ENCODE measurements around the gene PA2G4.
A peak's percentile ranks its signal among the peaks of the same experiment; 100 is the strongest.

PA2G4 gene

GRCh38 chr12:56082382-56082781 lies 22.0 kb upstream of the PA2G4 start:
- H3K4me3 ChIP-seq: no peak overlapping the region
- no peaks in the 10 kb centered on the region for H3K27me3 ChIP-seq (ENCODE audit: low read depth)
- no peak for DNase-seq (ENCODE audit: low spot score in 2 of 2)
- H3K4me1 ChIP-seq: peaks cover 12% of the 10 kb centered on the region
- no peaks in the 10 kb centered on the region for H3K36me3 ChIP-seq (replicated peaks)
- H3K9me3 ChIP-seq: no peaks in the 10 kb centered on the region
- in situ Hi-C loops (cut with MboI; ENCODE audit: low sequenced_read_pairs): no loop called here

- DNase-seq (ENCODE audit: low spot score in 2 of 2): no peak
- in situ Hi-C loops (cut with MboI; ENCODE audit: low sequenced_read_pairs): no loop called here
- Histone ChIP-seq H3K36me3 (replicated peaks) (no peaks in the 10 kb centered on the region), H3K9me3 (no peaks in the 10 kb centered on the region), H3K4me3 (no peak overlapping the region), H3K4me1 (peaks cover 12% of the 10 kb centered on the region), H3K27me3 (ENCODE audit: low read depth) (no peaks in the 10 kb centered on the region)
Observed at GRCh38 chr12:56082967-56083366, 21.4 kb upstream of the PA2G4 start.

GRCh38 chr12:56084958-56085543 lies 19.3 kb upstream of the PA2G4 start:
- in situ Hi-C loops (cut with MboI; ENCODE audit: low sequenced_read_pairs): no loop called here
- peaks cover 3% of the 10 kb centered on the region; the same call in 1 of the 2 replicates for H3K4me1 ChIP-seq
- H3K4me3 ChIP-seq: no peak overlapping the region
- H3K27me3 ChIP-seq (ENCODE audit: low read depth): no peaks in the 10 kb centered on the region
- no peaks in the 10 kb centered on the region for H3K9me3 ChIP-seq
- no peaks in the 10 kb centered on the region for H3K36me3 ChIP-seq (replicated peaks)
- peak; percentile 23 to 72 for DNase-seq (ENCODE audit: low spot score in 2 of 2)

GRCh38 chr12:56086096-56086495 lies 18.3 kb upstream of the PA2G4 start:
- Histone ChIP-seq H3K9me3 (no peaks in the 10 kb centered on the region), H3K4me3 (no peak overlapping the region), H3K4me1 (no peaks in the 10 kb centered on the region), H3K36me3 (replicated peaks) (no peaks in the 10 kb centered on the region), H3K27me3 (ENCODE audit: low read depth) (no peaks in the 10 kb centered on the region)
- DNase-seq (ENCODE audit: low spot score in 2 of 2): no peak
- in situ Hi-C loops (cut with MboI; ENCODE audit: low sequenced_read_pairs): no loop called here

GRCh38 chr12:56086608-56087007 lies 17.8 kb upstream of the PA2G4 start:
- no peaks in the 10 kb centered on the region for H3K4me1 ChIP-seq
- in situ Hi-C loops (cut with MboI; ENCODE audit: low sequenced_read_pairs): no loop called here
- H3K4me3 ChIP-seq: no peak overlapping the region
- H3K27me3 ChIP-seq (ENCODE audit: low read depth): no peaks in the 10 kb centered on the region
- DNase-seq (ENCODE audit: low spot score in 2 of 2): no peak
- H3K9me3 ChIP-seq: no peaks in the 10 kb centered on the region
- no peaks in the 10 kb centered on the region for H3K36me3 ChIP-seq (replicated peaks)

- Histone ChIP-seq H3K9me3 (no peaks in the 10 kb centered on the region), H3K4me1 (no peaks in the 10 kb centered on the region), H3K4me3 (no peak overlapping the region), H3K36me3 (replicated peaks) (no peaks in the 10 kb centered on the region), H3K27me3 (ENCODE audit: low read depth) (no peaks in the 10 kb centered on the region)
- DNase-seq (ENCODE audit: low spot score in 2 of 2): no peak
- in situ Hi-C loops (cut with MboI; ENCODE audit: low sequenced_read_pairs): no loop called here
Observed at GRCh38 chr12:56087220-56087619, 17.1 kb upstream of the PA2G4 start.

- Histone ChIP-seq H3K4me1 (no peaks in the 10 kb centered on the region), H3K9me3 (peaks cover 3% of the 10 kb centered on the region; the same call in 1 of the 2 replicates), H3K27me3 (ENCODE audit: low read depth) (no peaks in the 10 kb centered on the region), H3K36me3 (replicated peaks) (no peaks in the 10 kb centered on the region), H3K4me3 (no peak overlapping the region)
- no peak for DNase-seq (ENCODE audit: low spot score in 2 of 2)
- in situ Hi-C loops (cut with MboI; ENCODE audit: low sequenced_read_pairs): no loop called here
Observed at GRCh38 chr12:56097738-56098137, 6.6 kb upstream of the PA2G4 start.

- no peak for DNase-seq (ENCODE audit: low spot score in 2 of 2)
- Histone ChIP-seq H3K36me3 (replicated peaks) (no peaks in the 10 kb centered on the region), H3K9me3 (no peaks in the 10 kb centered on the region), H3K27me3 (ENCODE audit: low read depth) (no peaks in the 10 kb centered on the region), H3K4me3 (no peak overlapping the region), H3K4me1 (peaks cover 5% of the 10 kb centered on the region; the same call in 1 of the 2 replicates)
- in situ Hi-C loops (cut with MboI; ENCODE audit: low sequenced_read_pairs): no loop called here
Observed at GRCh38 chr12:56098592-56098991, 5.8 kb upstream of the PA2G4 start.

GRCh38 chr12:56099787-56100186 lies 4.6 kb upstream of the PA2G4 start:
- no peak overlapping the region for H3K4me3 ChIP-seq
- no peaks in the 10 kb centered on the region for H3K27me3 ChIP-seq (ENCODE audit: low read depth)
- peaks cover 6% of the 10 kb centered on the region; the same call in 1 of the 2 replicates for H3K4me1 ChIP-seq
- no peak for DNase-seq (ENCODE audit: low spot score in 2 of 2)
- no peaks in the 10 kb centered on the region for H3K9me3 ChIP-seq
- in situ Hi-C loops (cut with MboI; ENCODE audit: low sequenced_read_pairs): loop anchor here (10.0 to 25.0 kb wide), 2 partner anchors 55 to 1812 kb away; partner anchors contain the start of genes CBX5, HNRNPA1 and RPS26
- no peaks in the 10 kb centered on the region; the same call in 1 of the 2 replicates for H3K36me3 ChIP-seq (replicated peaks)

GRCh38 chr12:56101045-56101444 lies 3.3 kb upstream of the PA2G4 start:
- H3K9me3 ChIP-seq: no peaks in the 10 kb centered on the region
- no peak overlapping the region for H3K4me3 ChIP-seq
- peaks cover 10% of the 10 kb centered on the region; the same call in 1 of the 2 replicates for H3K4me1 ChIP-seq
- in situ Hi-C loops (cut with MboI; ENCODE audit: low sequenced_read_pairs): loop anchor here (10.0 to 25.0 kb wide), 2 partner anchors 56 to 1814 kb away; partner anchors contain the start of genes CBX5, HNRNPA1 and RPS26
- H3K27me3 ChIP-seq (ENCODE audit: low read depth): no peaks in the 10 kb centered on the region
- H3K36me3 ChIP-seq (replicated peaks): peaks cover 9% of the 10 kb centered on the region
- no peak for DNase-seq (ENCODE audit: low spot score in 2 of 2)

- DNase-seq (ENCODE audit: low spot score in 2 of 2): no peak
- H3K27me3 ChIP-seq (ENCODE audit: low read depth): no peaks in the 10 kb centered on the region
- peaks cover 24% of the 10 kb centered on the region for H3K36me3 ChIP-seq (replicated peaks)
- H3K4me3 ChIP-seq: no peak overlapping the region
- peaks cover 16% of the 10 kb centered on the region; the same call in 1 of the 2 replicates for H3K4me1 ChIP-seq
- no peaks in the 10 kb centered on the region for H3K9me3 ChIP-seq
- in situ Hi-C loops (cut with MboI; ENCODE audit: low sequenced_read_pairs): loop anchor here (10.0 to 25.0 kb wide), 2 partner anchors 58 to 1815 kb away; partner anchors contain the start of genes CBX5, HNRNPA1 and RPS26
Observed at GRCh38 chr12:56102683-56103065, 1.7 kb upstream of the PA2G4 start.

- Histone ChIP-seq H3K27me3 (ENCODE audit: low read depth) (no peaks in the 10 kb centered on the region), H3K9me3 (no peaks in the 10 kb centered on the region), H3K4me3 (peak overlapping the region; percentile 89), H3K36me3 (replicated peaks) (peaks cover 29% of the 10 kb centered on the region), H3K4me1 (peaks cover 16% of the 10 kb centered on the region; the same call in 1 of the 2 replicates)
- in situ Hi-C loops (cut with MboI; ENCODE audit: low sequenced_read_pairs): loop anchor here (10.0 to 25.0 kb wide), 2 partner anchors 58 to 1816 kb away; partner anchors contain the start of genes CBX5, HNRNPA1 and RPS26
- no peak for DNase-seq (ENCODE audit: low spot score in 2 of 2)
Observed at GRCh38 chr12:56103066-56103711, 1.2 kb upstream of the PA2G4 start.

GRCh38 chr12:56103823-56104108 lies 593 bp upstream of the PA2G4 start:
- peaks cover 35% of the 10 kb centered on the region for H3K36me3 ChIP-seq (replicated peaks)
- in situ Hi-C loops (cut with MboI; ENCODE audit: low sequenced_read_pairs): loop anchor here (10.0 to 25.0 kb wide), 2 partner anchors 59 to 1816 kb away; partner anchors contain the start of genes CBX5, HNRNPA1 and RPS26
- no peaks in the 10 kb centered on the region for H3K9me3 ChIP-seq
- DNase-seq (ENCODE audit: low spot score in 2 of 2): no peak
- H3K4me3 ChIP-seq: peak overlapping the region; percentile 89
- H3K4me1 ChIP-seq: peaks cover 16% of the 10 kb centered on the region; the same call in 1 of the 2 replicates
- H3K27me3 ChIP-seq (ENCODE audit: low read depth): no peaks in the 10 kb centered on the region

Data from HAP-1 (cell line).